HG02678 (cell line): Measurements from ENCODE around the gene GPR21.

ENCODE experiments used
- ATAC-seq: cut with Tn5 transposase; IDR thresholded peaks from one replicate; pipeline ENCODE4 v1.9.1; 2021; ENCODE audit warnings: mild to moderate bottlenecking, moderate library complexity; ENCODE audit not compliant: unreplicated experiment

Gene GPR21

DNA sequence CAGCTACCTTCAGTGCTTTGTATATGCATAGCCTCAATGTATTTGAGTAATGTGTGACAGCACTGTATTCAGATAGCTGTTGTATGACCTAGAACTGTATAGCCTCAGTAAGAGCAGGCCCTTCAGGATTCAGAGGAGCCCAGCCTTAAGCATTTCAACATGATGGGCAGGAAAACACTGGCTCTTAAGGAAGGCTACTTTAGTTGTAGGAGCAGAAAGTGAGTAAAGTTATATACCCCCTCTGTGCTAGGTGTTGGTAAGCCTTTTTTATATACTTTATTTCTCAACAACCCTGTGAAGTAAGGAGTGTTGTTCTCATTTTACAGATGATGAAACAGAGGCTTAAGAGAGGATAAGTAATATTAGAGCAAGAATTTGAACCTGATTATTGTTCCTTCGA is 1.5 kb upstream of the GPR21 start:
- ATAC-seq, result no peak

DNA sequence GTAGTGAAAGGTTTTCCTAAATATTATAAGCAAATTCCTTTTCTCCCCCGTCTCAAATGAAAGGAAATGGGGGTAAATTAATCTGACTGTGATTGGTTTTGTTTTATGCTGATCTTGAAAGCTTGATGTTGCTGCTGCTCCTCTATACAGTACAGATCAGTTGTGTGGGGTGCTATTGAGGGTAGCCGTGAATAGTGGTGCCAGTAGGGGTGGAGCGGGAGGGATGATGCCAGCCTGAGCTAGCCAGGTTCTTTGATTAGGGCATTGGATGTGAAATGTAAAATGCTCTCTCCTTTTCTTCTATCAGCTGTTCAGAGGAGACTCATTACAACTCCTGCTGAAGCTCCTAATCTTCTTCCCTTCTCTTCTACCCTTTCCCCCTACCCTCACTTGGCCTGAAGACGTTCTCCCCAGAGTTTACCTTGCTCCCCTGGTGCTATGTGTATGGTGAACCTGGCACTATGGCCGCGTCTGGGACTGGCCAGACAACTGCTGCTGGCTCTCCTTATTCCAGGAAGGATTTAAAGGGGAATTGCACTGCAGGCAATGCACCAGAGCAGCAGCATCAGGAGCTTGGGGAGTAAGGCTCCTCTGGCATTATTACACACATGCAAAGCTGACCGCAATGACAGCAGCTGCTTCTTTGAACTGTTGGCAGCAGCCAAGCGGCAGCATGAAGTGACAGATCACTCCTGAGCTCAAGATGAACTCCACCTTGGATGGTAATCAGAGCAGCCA is 566 bp downstream of the GPR21 start:
- ATAC-seq, result no peak

GRCh38 chr9:123034881-123035510 is 1.5 kb downstream of the GPR21 start:
- ATAC-seq, result no peak

DNA sequence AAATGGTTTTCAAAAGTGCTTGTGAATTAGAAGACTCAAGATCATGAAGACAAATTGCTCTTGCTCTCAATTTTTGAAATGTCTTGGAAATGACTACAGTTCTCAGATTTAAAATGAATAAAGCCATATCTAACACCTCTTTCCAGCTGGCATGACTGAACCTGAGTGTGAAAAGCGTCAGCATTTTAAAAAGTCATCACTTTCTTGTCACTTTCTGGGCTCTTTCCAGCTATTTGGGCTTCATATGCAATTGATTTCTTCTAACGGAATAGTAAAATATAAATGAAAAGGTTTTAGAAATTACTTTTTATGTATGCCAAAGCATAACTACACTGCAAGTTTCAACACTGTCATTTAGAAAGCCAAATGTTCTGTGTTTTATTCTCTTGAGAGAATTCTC is 2.3 kb downstream of the GPR21 start:
- no peak for ATAC-seq

- no peak for ATAC-seq
These were observed 3.6 kb downstream of the GPR21 start for GRCh38 chr9:123036893-123037545.

- no peak for ATAC-seq
These were observed 6.3 kb downstream of the GPR21 start for GRCh38 chr9:123039617-123040219.

DNA sequence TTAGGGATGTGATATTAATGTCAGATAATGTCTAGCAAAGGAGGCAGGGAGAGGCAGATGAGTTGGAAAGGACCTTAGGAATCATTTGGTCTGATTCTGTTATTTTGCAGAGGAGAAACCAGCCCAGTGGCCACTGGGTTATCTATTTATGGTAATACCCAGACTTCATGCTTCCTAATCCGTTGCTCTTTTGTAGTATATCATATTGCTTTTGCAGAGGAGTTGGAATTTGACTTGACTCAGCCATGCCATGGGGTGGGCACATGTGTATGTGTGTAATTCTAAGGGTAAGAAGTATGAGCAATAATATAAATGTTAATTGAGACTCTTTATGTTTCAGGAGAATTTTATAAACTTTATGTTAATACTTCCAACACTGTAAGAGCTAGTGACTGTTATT is 7.3 kb downstream of the GPR21 start:
- no peak for ATAC-seq

GRCh38 chr9:123041489-123041888 is 8.0 kb downstream of the GPR21 start:
- no peak for ATAC-seq

DNA sequence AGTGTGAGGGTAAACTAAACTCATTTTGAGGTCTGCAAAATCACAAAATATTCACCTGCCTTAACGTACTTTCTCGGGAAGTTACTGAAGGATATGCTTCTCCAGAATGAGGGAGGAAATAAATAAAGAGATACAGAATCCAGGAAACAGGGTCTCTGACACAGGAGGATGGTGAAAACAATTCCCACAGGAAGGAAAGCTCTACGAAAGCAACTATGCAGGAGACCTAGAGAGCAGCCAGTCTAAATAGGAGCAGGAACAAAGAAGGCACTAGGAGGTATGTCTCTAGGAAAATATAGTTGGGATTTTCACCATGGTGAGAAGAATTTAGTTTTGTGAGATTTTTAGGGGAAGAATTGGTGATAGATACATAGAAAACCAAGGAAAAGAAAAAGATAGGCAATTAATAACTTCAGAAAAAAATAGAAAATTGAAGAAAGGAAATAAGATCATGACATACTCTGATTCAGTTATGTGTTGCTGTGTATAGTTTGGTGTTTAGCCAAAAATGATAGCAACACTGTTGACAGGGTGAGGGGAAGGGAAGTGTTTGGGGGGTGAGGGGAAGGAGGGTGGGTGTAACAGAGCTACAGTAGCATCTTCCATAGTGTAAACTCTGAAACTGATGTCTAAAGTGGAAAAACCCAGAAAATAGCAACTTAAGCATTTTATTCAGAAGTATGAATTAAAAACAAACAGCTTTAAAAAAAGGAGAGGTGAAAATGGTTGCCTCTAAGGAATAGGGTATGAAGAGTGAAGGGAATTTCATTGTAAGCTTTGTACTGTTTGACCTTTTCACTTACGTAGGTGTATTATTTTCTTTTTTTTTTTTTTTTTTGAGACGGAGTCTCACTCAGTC is 9.8 kb downstream of the GPR21 start:
- ATAC-seq, result no peak

- ATAC-seq, result no peak
These were observed 11.1 kb downstream of the GPR21 start for GRCh38 chr9:123044586-123044985.

DNA sequence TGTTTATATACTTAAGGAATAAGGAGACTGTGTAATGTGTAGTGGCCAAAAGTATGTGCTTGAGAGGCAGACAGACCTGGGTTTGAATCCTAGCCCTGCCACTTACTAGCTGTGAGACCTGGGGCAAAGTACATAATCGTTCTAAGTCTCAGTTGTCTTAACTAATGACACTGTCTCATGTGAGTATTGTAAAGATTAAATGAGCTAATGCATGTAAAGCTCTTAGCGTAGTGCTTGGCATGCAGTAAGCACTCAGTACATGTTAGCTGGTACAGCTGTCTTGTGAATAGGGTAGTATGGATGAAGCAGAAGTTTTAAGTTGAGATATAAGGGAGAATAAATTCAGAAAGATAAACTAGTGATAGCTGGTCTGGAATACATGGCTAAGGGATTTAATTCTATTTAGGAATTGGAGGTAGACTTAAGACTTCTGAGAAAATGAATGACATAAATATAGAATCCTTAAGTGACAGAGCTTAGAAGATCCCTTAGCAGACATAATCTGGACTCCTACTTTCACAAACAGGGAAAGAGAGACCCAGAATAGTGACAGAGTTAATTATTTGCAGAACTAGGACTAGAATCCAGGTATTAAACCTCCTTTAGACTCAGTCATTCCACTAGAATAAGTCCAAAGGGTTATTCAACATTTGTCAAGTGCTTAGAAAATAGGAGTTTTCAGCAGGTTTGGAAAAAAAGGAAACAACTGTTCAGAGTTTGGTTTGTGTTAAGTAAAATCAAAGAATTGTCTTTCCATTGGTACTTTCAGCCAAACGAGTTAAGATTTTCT is 13.1 kb downstream of the GPR21 start:
- ATAC-seq, result no peak

- ATAC-seq, result no peak
These were observed 15.3 kb downstream of the GPR21 start for GRCh38 chr9:123048748-123049147.

GRCh38 chr9:123049589-123050222 is 16.2 kb downstream of the GPR21 start:
- no peak for ATAC-seq

DNA sequence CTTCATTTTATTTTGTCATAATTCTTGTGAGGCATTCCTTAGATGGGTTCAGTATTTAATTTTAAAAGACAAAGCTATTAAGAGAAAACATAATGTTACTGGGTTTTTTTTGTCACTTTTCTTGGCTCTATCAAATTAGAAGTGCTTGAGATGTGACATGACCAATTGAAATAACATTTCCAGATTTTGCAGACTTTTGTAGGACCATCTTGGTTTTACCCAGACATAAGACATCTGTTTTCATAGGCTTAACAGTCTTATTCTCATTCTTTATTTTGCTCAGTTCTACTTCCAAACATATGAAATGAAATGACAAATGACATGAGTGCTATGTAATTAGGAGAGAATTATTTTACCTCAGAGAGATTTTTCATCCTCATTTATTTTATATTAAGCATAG is 19.6 kb downstream of the GPR21 start:
- ATAC-seq, result no peak

GRCh38 chr9:123053711-123054110 is 20.2 kb downstream of the GPR21 start:
- no peak for ATAC-seq

GRCh38 chr9:123058834-123059233 is 25.4 kb downstream of the GPR21 start:
- no peak for ATAC-seq

DNA sequence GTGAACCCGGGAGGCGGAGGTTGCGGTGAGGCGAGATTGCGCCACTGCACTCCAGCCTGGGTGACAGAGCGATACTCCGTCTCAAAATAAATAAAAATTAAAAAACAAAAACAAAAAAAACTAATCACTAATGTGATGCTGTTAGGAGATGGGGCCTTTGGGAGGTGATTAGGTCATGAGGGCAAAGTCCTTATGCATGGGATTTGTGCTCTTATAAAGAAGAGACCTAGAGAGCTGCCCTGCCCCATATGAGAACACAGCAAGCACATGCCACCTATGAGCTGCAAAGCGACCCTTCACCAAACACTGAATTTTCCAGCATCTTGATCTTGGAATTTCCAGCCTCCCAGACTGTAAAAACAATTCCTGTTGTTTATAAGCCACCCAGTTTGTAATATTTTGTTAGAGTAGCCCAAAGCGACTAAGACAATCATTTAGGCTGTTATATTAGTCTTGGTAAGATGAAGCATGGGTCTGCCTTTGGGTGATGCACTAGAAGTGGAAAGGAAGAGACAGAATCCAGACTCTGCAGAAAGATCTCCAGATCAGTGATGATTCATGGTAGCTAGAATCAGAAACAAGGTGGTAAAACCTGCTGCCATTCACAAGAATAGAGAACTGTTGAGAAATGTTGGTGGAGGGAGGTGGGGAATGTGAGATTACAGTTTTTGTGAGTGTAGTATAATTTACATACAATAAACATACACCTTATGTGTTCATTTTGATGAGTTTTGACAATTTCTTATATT is 26.2 kb downstream of the GPR21 start:
- no peak for ATAC-seq

DNA sequence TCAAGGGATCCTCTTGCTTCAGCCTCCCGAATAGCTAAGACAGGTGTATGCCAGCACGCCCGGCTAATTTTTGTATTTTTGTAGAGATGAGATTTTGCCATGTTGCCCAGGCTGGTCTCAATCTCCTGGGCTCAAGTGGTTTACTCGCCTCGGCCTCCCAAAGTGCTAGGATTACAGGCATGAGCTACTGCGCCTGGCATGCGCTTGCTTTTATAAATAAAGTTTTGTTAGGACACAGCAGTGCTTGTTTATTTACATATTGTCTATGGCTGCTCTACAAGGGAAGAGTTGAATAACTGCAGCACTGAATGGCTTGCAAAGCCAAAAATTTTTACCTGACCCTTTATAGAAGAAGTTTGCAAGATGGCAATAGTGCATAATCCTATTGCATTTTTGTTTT is 27.7 kb downstream of the GPR21 start:
- ATAC-seq, result no peak
